ENCODE measurements around the gene AJAP1.

DNA sequence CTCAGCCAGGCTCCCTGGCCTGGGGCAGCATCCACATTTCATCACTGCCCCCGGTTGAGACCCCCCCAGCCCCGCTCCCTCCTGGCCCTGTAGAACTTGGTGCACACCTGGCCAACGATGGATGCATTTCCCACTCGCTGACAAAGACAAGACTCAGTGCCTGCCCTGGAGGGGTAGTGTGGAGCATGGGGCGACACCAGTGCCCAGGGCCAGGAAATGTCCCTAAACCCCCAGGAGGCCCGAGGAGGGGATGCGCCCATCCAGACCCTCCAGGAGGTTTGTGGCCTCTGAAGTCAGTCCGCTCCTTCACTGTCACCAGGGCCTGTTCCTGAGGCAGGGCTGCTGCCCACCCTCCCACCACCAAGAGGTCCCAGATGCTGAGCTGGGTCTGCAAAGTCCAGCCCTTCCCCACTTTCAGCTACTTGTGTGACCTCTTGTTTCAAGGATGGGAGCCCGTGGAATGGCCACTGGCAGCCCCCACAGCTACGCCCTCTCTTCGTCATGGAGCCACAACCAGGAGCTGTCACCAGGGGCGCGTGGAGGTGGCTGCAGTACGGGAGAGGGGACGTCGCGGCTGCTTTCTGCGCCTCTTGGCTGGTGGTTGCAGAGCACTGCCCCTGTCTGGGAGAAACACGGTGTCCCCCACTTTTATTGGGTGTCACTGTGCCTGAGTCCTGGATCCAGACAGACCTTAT is 35.7 kb downstream of the AJAP1 start:
- TF ChIP-seq, protein P1, sequence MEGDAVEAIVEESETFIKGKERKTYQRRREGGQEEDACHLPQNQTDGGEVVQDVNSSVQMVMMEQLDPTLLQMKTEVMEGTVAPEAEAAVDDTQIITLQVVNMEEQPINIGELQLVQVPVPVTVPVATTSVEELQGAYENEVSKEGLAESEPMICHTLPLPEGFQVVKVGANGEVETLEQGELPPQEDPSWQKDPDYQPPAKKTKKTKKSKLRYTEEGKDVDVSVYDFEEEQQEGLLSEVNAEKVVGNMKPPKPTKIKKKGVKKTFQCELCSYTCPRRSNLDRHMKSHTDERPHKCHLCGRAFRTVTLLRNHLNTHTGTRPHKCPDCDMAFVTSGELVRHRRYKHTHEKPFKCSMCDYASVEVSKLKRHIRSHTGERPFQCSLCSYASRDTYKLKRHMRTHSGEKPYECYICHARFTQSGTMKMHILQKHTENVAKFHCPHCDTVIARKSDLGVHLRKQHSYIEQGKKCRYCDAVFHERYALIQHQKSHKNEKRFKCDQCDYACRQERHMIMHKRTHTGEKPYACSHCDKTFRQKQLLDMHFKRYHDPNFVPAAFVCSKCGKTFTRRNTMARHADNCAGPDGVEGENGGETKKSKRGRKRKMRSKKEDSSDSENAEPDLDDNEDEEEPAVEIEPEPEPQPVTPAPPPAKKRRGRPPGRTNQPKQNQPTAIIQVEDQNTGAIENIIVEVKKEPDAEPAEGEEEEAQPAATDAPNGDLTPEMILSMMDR (IDR thresholded peaks at IDR 0.05), result no peak
- no peak for TF ChIP-seq EZH2 (IDR thresholded peaks at IDR 0.05; ENCODE audit: borderline replicate concordance, insufficient read depth, low read depth, low read length, poor library complexity, severe bottlenecking)

Data from B cell (primary cell).